ENCODE results near the gene ADGRF3. TPM values are rescaled to one million over a fixed set of nuclear protein-coding genes. Genes with fewer than 3 reads are reported as not detected.

The ADGRF3 gene
- total and polyA plus RNA-seq, 2 of the 13 experiments (the other 11 are each of a cell fraction or from before 2014, with no cell fraction given), result 0.40 to 1.5 TPM

GRCh38 chr2:26346454-26347053 lies at the start of gene ADGRF3 (continued):
- TF ChIP-seq ELF1 (CRISPR knock-in tag; IDR thresholded peaks at IDR 0.05) (0 out of 2 replicates have a peak, but pooled peaks have one; percentile 39), RBFOX2 (IDR thresholded peaks at IDR 0.05; ENCODE audit: low read depth, low read length) (no peak), THRA (CRISPR knock-in tag; IDR thresholded peaks at IDR 0.05; ENCODE audit: borderline replicate concordance) (0 out of 2 replicates have a peak, but pooled peaks have one; percentile 14), ZNF646 (CRISPR knock-in tag; IDR thresholded peaks at IDR 0.05) (0 out of 2 replicates have a peak, but pooled peaks have one; percentile 19), ZNF577 (CRISPR knock-in tag; IDR thresholded peaks at IDR 0.05; ENCODE audit: borderline replicate concordance, low read depth) (no peak), ZBTB3 (CRISPR knock-in tag; IDR thresholded peaks at IDR 0.05; ENCODE audit: borderline replicate concordance, low read depth) (no peak), ZNF672 (CRISPR knock-in tag; IDR thresholded peaks at IDR 0.05) (no peak), RNF219 (CRISPR knock-in tag; IDR thresholded peaks at IDR 0.05) (no peak), ZNF343 (CRISPR knock-in tag; IDR thresholded peaks at IDR 0.05) (no peak), ZNF12 (CRISPR knock-in tag; IDR thresholded peaks at IDR 0.05) (0 out of 2 replicates have a peak, but pooled peaks have one; percentile 33), TFDP2 (CRISPR knock-in tag; IDR thresholded peaks at IDR 0.05) (0 out of 2 replicates have a peak, but pooled peaks have one; percentile 17), CREM (IDR thresholded peaks at IDR 0.05) (no peak), CREM (CRISPR knock-in tag; IDR thresholded peaks at IDR 0.05) (no peak), TFAP4 (IDR thresholded peaks at IDR 0.05; ENCODE audit: borderline replicate concordance, low read depth) (peak; percentile 23; the same call in 1 of the 2 replicates), KAT8 (CRISPR knock-in tag; IDR thresholded peaks at IDR 0.05) (no peak), MLLT10 (CRISPR knock-in tag; IDR thresholded peaks at IDR 0.05) (no peak)
